Neural crest cell (in vitro differentiated cells): ENCODE results near the gene UGT1A4. TPM values are rescaled to one million over a fixed set of nuclear protein-coding genes. Genes with fewer than 3 reads are reported as not detected.

Experiments used
- DNase-seq: peaks from one replicate; pipeline ENCODE4 v3.0.0; 2021; ENCODE audit warnings: low read depth, mixed read lengths, low spot score
- H3K27ac Mint-ChIP-seq: one replicate; pipeline ENCODE4 v1.8.0; 2021; ENCODE audit warnings: mild to moderate bottlenecking, mixed read lengths; ENCODE audit not compliant: unreplicated experiment
- H3K27me3 Mint-ChIP-seq: 2 replicates; pipeline ENCODE4 v1.8.0; 2021; ENCODE audit warnings: low read depth, mild to moderate bottlenecking, mixed read lengths
- H3K36me3 Mint-ChIP-seq: 2 replicates; pipeline ENCODE4 v1.8.0; 2021; ENCODE audit warnings: low read depth, mild to moderate bottlenecking, mixed read lengths
- H3K4me1 Mint-ChIP-seq: 2 replicates; pipeline ENCODE4 v1.8.0; 2021; ENCODE audit warnings: mixed read lengths
- H3K4me3 Mint-ChIP-seq: one replicate; pipeline ENCODE4 v1.8.0; 2021; ENCODE audit warnings: mild to moderate bottlenecking, mixed read lengths
- H3K9me3 Mint-ChIP-seq: 2 replicates; pipeline ENCODE4 v1.8.0; 2021; ENCODE audit warnings: mixed read lengths
- total RNA-seq: library from RNA; stranded (reverse); gene quantifications from 2 replicates; pipeline ENCODE4 v1.2.1, GENCODE V29; 2021
- TF ChIP-seq, protein P1 (sequence below): fragments of 200-600 bp; sonication (generic); conservative IDR thresholded peaks from 2 replicates; pipeline ENCODE4 v1.5.0; 2021; ENCODE audit warnings: antibody characterized with exemption, mild to moderate bottlenecking

The UGT1A4 gene
- total RNA-seq, 1 donor from 2014 or later: not detected

DNA sequence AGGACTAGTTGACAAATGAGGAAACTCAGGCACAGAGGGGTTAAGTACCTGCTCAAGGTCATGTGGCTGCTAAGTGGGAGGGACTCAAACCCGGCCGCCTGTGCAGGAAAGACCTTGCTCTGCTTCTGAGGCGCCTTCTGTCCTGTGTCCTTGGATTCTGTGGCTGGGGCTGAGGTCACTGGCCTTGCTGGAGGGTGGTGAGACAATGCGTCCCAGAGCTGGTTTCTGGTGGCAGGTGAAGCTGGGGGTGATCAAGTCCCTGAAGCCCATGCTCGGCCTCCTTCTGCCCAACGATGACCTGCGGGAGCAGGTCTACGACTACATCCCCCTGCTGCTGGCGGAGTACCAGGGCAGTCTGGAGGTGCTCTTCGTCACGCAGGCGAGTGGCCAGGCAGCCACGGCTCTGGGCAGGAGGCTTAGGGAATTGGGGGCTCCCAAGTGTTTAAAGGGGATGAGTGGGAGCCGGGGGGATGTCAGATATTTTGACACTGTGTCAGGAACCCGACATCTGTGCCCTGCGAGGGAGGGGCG is 75.7 kb downstream of the UGT1A4 start:
- Mint-ChIP-seq H3K36me3 (no peaks in the 10 kb centered on the region), H3K4me1 (no peaks in the 10 kb centered on the region), H3K4me3 (no peak overlapping the region), H3K9me3 (no peaks in the 10 kb centered on the region), H3K27me3 (no peaks in the 10 kb centered on the region), H3K27ac (no peak overlapping the region)
- DNase-seq: no peak
- TF ChIP-seq, protein P1, sequence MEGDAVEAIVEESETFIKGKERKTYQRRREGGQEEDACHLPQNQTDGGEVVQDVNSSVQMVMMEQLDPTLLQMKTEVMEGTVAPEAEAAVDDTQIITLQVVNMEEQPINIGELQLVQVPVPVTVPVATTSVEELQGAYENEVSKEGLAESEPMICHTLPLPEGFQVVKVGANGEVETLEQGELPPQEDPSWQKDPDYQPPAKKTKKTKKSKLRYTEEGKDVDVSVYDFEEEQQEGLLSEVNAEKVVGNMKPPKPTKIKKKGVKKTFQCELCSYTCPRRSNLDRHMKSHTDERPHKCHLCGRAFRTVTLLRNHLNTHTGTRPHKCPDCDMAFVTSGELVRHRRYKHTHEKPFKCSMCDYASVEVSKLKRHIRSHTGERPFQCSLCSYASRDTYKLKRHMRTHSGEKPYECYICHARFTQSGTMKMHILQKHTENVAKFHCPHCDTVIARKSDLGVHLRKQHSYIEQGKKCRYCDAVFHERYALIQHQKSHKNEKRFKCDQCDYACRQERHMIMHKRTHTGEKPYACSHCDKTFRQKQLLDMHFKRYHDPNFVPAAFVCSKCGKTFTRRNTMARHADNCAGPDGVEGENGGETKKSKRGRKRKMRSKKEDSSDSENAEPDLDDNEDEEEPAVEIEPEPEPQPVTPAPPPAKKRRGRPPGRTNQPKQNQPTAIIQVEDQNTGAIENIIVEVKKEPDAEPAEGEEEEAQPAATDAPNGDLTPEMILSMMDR: no peak

DNA sequence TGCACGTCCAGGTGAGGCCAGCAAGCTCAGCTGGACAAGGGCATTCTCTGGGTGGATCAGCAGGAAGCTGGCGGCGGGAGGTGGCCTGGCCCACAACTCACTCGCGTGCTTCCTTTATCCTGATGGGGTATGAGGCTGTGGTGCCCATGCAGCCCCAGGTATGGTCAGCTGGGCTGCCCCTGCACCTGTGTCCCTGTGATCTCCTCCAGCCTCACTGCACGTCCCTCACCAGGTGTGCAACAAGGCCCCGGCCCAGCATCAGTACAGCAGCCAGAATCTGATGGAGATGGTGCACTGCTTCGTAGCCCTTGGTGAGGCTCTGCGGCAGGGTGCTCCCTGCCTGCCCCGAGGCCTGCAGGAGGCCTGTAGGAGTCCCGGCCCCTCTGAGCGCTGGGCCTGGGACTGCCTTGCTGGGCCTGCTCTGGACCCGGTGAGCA is 77.2 kb downstream of the UGT1A4 start:
- Mint-ChIP-seq H3K4me1 (no peaks in the 10 kb centered on the region), H3K27ac (no peak overlapping the region), H3K27me3 (no peaks in the 10 kb centered on the region), H3K4me3 (no peak overlapping the region), H3K36me3 (no peaks in the 10 kb centered on the region), H3K9me3 (peaks cover 4% of the 10 kb centered on the region)
- DNase-seq: no peak
- TF ChIP-seq, protein P1: no peak

DNA sequence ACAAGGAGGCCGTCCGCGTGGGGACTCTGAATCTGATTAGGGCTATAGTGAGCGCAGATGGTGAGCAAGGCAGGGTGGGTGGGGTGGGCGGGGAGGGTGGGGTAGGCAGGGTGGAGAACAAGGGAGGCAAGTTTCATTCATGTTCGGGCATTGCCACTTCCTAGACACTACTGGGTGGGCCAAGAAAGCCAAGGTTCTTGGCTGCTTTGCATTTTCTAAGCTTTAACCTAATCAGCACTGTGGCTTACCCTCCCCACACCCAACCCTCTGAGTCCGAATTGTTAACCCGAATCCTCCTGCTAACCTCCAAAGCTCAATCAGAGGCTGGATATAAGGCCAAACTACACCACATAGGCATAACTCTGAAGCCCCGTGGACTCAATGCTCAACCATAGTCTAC is 77.7 kb downstream of the UGT1A4 start:
- peaks cover 4% of the 10 kb centered on the region for H3K9me3 Mint-ChIP-seq
- H3K4me3 Mint-ChIP-seq: no peak overlapping the region
- H3K27me3 Mint-ChIP-seq: no peaks in the 10 kb centered on the region
- TF ChIP-seq, protein P1: no peak
- H3K4me1 Mint-ChIP-seq: no peaks in the 10 kb centered on the region
- no peak for DNase-seq
- no peak overlapping the region for H3K27ac Mint-ChIP-seq
- H3K36me3 Mint-ChIP-seq: no peaks in the 10 kb centered on the region

DNA sequence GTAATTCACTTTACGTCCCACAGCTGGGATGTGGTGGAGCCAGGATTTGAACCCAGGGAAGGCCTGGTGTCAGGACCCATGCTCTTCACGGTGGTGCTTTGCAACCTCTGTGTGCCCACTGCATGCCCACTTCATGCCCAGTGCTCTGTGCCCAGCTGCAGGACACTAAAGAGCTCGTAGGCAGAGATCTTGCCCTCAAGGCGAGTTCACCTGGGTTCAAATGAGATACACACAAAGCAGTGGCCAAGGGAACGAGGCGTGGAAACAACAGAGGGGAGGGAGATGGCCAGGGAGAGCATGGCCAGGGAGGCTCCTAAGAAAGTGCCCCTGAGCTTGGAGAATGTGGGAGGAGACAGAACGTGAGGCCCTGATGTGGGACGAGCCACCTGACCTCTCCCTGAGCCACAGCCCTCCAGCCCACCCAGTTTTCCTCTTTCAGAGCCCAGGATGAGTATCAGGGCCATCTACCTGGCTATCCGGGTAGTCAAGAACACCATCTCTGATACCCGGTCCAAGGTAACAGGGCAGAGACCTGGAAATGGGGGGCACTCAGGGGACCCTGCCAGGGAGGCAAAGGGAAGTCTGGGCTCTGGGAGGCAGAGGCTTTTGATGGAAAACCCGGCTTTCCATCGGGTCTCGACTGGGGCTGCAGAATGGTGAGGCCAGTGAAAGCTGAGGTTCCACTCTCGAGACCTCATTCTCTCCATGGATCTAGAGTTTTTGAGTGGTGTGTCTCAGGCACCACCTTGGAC is 80.0 kb downstream of the UGT1A4 start:
- Mint-ChIP-seq H3K4me3 (no peak overlapping the region), H3K27me3 (no peaks in the 10 kb centered on the region), H3K4me1 (no peaks in the 10 kb centered on the region), H3K27ac (no peak overlapping the region), H3K36me3 (no peaks in the 10 kb centered on the region), H3K9me3 (peaks cover 4% of the 10 kb centered on the region)
- TF ChIP-seq, protein P1: no peak
- no peak for DNase-seq

DNA sequence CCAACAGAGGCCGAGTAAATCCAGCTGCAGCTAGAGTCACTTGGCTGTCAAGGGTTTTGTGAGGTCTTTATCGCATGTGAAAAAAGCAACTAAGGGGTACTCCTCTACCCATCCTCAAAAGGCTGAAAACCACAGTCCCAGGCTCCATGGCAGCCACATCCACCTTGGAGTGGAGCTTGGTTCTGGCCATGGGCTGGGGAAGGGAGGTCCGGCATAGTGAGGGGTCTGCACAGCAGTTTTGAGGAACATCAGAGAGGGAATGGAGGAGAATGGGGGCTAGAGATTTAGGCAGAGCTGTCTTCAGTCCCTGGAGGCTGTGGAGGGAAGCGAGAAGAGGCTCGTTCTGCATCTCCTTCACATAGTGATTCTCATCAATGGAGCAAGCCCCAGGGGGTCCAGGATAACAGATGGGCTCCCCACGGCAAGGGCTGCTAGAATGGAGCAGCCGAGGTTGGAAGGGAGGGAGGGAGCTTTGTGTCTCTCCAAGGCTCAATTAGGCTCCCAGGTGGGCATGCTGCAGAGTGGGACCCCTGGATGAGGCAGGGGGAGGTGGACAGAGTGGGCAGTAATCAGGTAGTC is 80.6 kb downstream of the UGT1A4 start:
- Mint-ChIP-seq H3K27ac (no peak overlapping the region), H3K4me1 (no peaks in the 10 kb centered on the region), H3K36me3 (no peaks in the 10 kb centered on the region), H3K27me3 (no peaks in the 10 kb centered on the region), H3K9me3 (peaks cover 4% of the 10 kb centered on the region), H3K4me3 (no peak overlapping the region)
- DNase-seq: no peak
- TF ChIP-seq, protein P1: no peak
